ENCODE data around the gene ZSCAN5B. TPM values are rescaled to one million over a fixed set of nuclear protein-coding genes. Genes with fewer than 3 reads are reported as not detected.

Gene ZSCAN5B
- total and polyA plus RNA-seq, 2 donors (not counting 1 experiment from before 2014, with no cell fraction given): not detected

GRCh38 chr19:56144831-56145230 lies 52.8 kb downstream of the ZSCAN5B start:
- H2AFZ ChIP-seq (ENCODE audit: insufficient read depth, low read depth, low read length, poor library complexity, severe bottlenecking): no peak overlapping the region
- H3K4me3 ChIP-seq (ENCODE audit: control extremely low read depth in 1 of 5, extremely low read depth in 1 of 5, insufficient read depth in 1 of 5, low read depth in 2 of 5, low read length in 4 of 5): no peak overlapping the region
- H3K9ac ChIP-seq (ENCODE audit: low read length): no peak overlapping the region
- peaks cover 3% of the 10 kb centered on the region for H4K20me1 ChIP-seq (ENCODE audit: control insufficient read depth, insufficient read depth, low read length, poor library complexity, severe bottlenecking)
- TF ChIP-seq, protein P1, sequence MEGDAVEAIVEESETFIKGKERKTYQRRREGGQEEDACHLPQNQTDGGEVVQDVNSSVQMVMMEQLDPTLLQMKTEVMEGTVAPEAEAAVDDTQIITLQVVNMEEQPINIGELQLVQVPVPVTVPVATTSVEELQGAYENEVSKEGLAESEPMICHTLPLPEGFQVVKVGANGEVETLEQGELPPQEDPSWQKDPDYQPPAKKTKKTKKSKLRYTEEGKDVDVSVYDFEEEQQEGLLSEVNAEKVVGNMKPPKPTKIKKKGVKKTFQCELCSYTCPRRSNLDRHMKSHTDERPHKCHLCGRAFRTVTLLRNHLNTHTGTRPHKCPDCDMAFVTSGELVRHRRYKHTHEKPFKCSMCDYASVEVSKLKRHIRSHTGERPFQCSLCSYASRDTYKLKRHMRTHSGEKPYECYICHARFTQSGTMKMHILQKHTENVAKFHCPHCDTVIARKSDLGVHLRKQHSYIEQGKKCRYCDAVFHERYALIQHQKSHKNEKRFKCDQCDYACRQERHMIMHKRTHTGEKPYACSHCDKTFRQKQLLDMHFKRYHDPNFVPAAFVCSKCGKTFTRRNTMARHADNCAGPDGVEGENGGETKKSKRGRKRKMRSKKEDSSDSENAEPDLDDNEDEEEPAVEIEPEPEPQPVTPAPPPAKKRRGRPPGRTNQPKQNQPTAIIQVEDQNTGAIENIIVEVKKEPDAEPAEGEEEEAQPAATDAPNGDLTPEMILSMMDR (IDR thresholded peaks at IDR 0.05): no peak
- TF ChIP-seq EZH2 (IDR thresholded peaks at IDR 0.05; ENCODE audit: borderline replicate concordance, insufficient read depth, low read depth, low read length, poor library complexity, severe bottlenecking): no peak
- ATAC-seq (ENCODE audit: low read depth) (no peak), DNase-seq (no peak)
- Mint-ChIP-seq H3K27me3 (no peaks in the 10 kb centered on the region), H3K27ac (no peak overlapping the region), H3K4me1 (peaks cover 25% of the 10 kb centered on the region), H3K4me3 (no peak overlapping the region), H3K9me3 (ENCODE audit: insufficient read depth) (no peaks in the 10 kb centered on the region)
- no peak overlapping the region for H3K27ac ChIP-seq (ENCODE audit: low read length in 2 of 2)
- no peak overlapping the region for H3K4me2 ChIP-seq (replicated peaks; ENCODE audit: low read depth, low read length, poor library complexity, severe bottlenecking)
- no peaks in the 10 kb centered on the region for H3K27me3 ChIP-seq (replicated peaks in 1 of 4; ENCODE audit: control extremely low read depth in 1 of 4, control insufficient read depth in 3 of 4, insufficient read depth in 4 of 4, low read length in 3 of 4)
- ChIA-PET POLR2A (no interaction called here), CTCF (no interaction called here)
- peaks cover 61% of the 10 kb centered on the region for H3K79me2 ChIP-seq (ENCODE audit: control insufficient read depth, insufficient read depth, low read length)
- H3K36me3 ChIP-seq (replicated peaks in 1 of 2; ENCODE audit: control extremely low read depth in 1 of 2, control insufficient read depth in 1 of 2, extremely low read depth in 1 of 2, insufficient read depth in 2 of 2, low read length in 1 of 2): peaks cover 0 to 18% of the 10 kb centered on the region in 2 experiments
- 94% methylated on average over 11 of the region's 12 CpGs for WGBS (ENCODE audit: insufficient coverage)
- intact Hi-C loops (cut with micrococcal nuclease): loop anchor here (10.0 kb wide), 1 partner anchor 520 kb away; the partner anchor contains the start of gene ZNF784
- no peaks in the 10 kb centered on the region for H3K9me3 ChIP-seq (ENCODE audit: control extremely low read depth in 1 of 3, control insufficient read depth in 2 of 3, insufficient read depth in 1 of 3, low read length in 2 of 3)
- peaks cover 12 to 14% of the 10 kb centered on the region in 2 donors for H3K4me1 ChIP-seq (ENCODE audit: control insufficient read depth in 2 of 2, insufficient read depth in 2 of 2, low read length in 2 of 2)

DNA sequence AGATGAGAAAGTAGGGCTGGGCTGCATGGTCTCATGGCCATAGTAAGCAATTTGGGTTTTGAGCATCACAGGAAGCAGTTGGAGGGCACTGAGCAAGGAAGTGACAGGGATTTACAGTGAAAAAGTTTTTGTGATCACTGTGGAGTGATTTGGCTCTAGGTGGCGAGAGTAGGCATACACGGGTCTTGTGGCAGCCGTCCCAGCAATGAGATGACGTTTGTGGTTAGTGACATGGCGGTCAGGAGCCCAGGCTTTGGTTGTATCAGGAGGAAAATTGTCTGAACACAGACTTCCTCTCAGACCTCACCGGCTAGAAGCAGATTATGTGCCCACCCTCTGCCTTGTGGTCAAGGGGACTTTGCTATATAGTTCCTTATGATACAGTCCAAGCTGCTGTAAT lies 53.2 kb downstream of the ZSCAN5B start:
- Histone ChIP-seq H3K4me2 (replicated peaks; ENCODE audit: low read depth, low read length, poor library complexity, severe bottlenecking) (no peak overlapping the region), H3K36me3 (replicated peaks in 1 of 2; ENCODE audit: control extremely low read depth in 1 of 2, control insufficient read depth in 1 of 2, extremely low read depth in 1 of 2, insufficient read depth in 2 of 2, low read length in 1 of 2) (peaks cover 0 to 15% of the 10 kb centered on the region in 2 experiments), H3K27ac (ENCODE audit: low read length in 2 of 2) (no peak overlapping the region), H2AFZ (ENCODE audit: insufficient read depth, low read depth, low read length, poor library complexity, severe bottlenecking) (no peak overlapping the region), H4K20me1 (ENCODE audit: control insufficient read depth, insufficient read depth, low read length, poor library complexity, severe bottlenecking) (no peaks in the 10 kb centered on the region), H3K9ac (ENCODE audit: low read length) (no peak overlapping the region), H3K79me2 (ENCODE audit: control insufficient read depth, insufficient read depth, low read length) (peaks cover 57% of the 10 kb centered on the region), H3K4me1 (ENCODE audit: control insufficient read depth in 2 of 2, insufficient read depth in 2 of 2, low read length in 2 of 2) (peaks cover 13 to 17% of the 10 kb centered on the region in 2 donors), H3K9me3 (ENCODE audit: control extremely low read depth in 1 of 3, control insufficient read depth in 2 of 3, insufficient read depth in 1 of 3, low read length in 2 of 3) (no peaks in the 10 kb centered on the region), H3K4me3 (ENCODE audit: control extremely low read depth in 1 of 5, extremely low read depth in 1 of 5, insufficient read depth in 1 of 5, low read depth in 2 of 5, low read length in 4 of 5) (no peak overlapping the region), H3K27me3 (replicated peaks in 1 of 4; ENCODE audit: control extremely low read depth in 1 of 4, control insufficient read depth in 3 of 4, insufficient read depth in 4 of 4, low read length in 3 of 4) (no peaks in the 10 kb centered on the region)
- DNase-seq (no peak), ATAC-seq (ENCODE audit: low read depth) (no peak)
- no peak for TF ChIP-seq EZH2 (IDR thresholded peaks at IDR 0.05; ENCODE audit: borderline replicate concordance, insufficient read depth, low read depth, low read length, poor library complexity, severe bottlenecking)
- TF ChIP-seq, protein P1 (IDR thresholded peaks at IDR 0.05): no peak
- Mint-ChIP-seq H3K4me1 (peaks cover 28% of the 10 kb centered on the region), H3K4me3 (no peak overlapping the region), H3K27me3 (no peaks in the 10 kb centered on the region), H3K9me3 (ENCODE audit: insufficient read depth) (no peaks in the 10 kb centered on the region), H3K27ac (no peak overlapping the region)
- WGBS (ENCODE audit: insufficient coverage): 0% methylated on average over 1 of the region's 6 CpGs
- CTCF ChIA-PET: no interaction called here
- intact Hi-C loops (cut with micrococcal nuclease): loop anchor here (10.0 kb wide), 1 partner anchor 520 kb away; the partner anchor contains the start of gene ZNF784
- POLR2A ChIA-PET: no interaction called here

All from B cell (primary cell).